ENCODE measurements around the gene RAB11FIP4.

DNA sequence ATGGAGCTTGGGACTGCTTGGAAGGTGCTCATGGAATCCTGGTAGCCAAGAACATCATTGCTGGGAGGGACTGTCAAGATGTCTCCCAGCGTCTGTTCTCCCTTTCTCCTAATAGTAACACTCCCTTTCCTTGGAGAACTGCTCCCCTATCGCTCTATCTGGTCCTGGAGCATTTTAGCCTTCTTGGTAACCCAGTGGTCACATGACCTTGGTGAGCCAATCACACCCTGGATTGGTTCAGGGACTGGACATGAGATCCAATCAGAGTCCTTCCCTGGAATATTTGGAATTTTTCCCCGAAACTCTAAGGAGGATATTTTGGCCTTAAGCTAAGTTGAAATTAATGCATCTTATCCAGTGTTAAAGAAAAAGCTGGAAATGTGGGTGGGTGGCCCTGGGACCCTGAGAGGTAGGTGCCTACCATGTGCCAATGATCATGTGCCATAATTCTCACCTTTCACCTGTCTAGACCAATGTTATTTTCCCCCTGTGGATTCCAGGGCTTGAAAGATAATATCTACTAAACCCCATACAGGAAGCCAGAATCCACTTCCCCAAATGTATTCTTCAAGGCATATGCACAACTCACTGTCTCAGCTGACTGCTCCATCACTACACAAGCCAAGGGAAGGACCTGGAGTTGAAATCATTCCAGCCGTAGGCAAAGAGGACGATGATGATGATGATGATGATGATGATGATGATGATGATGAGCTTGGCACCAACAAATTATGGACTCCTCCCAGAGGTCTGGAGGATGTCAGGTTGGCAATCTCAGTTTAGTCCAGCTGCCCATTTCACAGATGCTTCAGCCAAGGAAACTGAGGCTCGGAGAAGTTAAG is 193.2 kb downstream of the RAB11FIP4 start:
- TF ChIP-seq CTCF (IDR thresholded peaks at IDR 0.05) (no peak), EP300 (IDR thresholded peaks at IDR 0.05) (no peak), POLR2A (IDR thresholded peaks at IDR 0.05) (no peak)
